NB4 (cell line): ENCODE results near the gene KCNQ1.
A peak's percentile ranks its signal among the peaks of the same experiment; 100 is the strongest.

Experiments
- CTCF ChIP-seq: IDR thresholded peaks from one replicate; pipeline ENCODE4 v1.5.1; 2012; ENCODE audit warnings: low read depth, low read length
- MAX ChIP-seq: IDR thresholded peaks from 2 replicates; pipeline ENCODE4 v1.6.1; 2011; ENCODE audit warnings: low read depth, low read length
- MYC ChIP-seq: IDR thresholded peaks from 2 replicates; pipeline ENCODE4 v1.6.1; 2011; ENCODE audit warnings: low read depth, low read length
- POLR2A ChIP-seq: IDR thresholded peaks from 2 replicates; pipeline ENCODE4 v1.6.1; 2011; ENCODE audit warnings: mild to moderate bottlenecking; ENCODE audit not compliant: insufficient read length; ENCODE audit errors: extremely low read depth

- TF ChIP-seq CTCF: peak; percentile 95
- peak; percentile 93 for TF ChIP-seq MAX
- no peak for TF ChIP-seq POLR2A
- peak; percentile 83 for TF ChIP-seq MYC
Measured at GRCh38 chr11:2532704-2533586, 88.1 kb downstream of the KCNQ1 start.
